Glomerular visceral epithelial cell (primary cell): Measurements from ENCODE around the gene OGDH.
A peak's percentile ranks its signal among the peaks of the same experiment; 100 is the strongest.
"Not testable (repeated sequence)": the region's sequence is repeated elsewhere in the genome, so short reads cannot be mapped to it uniquely, and the experiment has no call there.

Experiments
- DNase-seq: peaks from one replicate; pipeline ENCODE4 v3.0.0-alpha.2; 2016; ENCODE audit errors: extremely low spot score

The OGDH gene

DNA sequence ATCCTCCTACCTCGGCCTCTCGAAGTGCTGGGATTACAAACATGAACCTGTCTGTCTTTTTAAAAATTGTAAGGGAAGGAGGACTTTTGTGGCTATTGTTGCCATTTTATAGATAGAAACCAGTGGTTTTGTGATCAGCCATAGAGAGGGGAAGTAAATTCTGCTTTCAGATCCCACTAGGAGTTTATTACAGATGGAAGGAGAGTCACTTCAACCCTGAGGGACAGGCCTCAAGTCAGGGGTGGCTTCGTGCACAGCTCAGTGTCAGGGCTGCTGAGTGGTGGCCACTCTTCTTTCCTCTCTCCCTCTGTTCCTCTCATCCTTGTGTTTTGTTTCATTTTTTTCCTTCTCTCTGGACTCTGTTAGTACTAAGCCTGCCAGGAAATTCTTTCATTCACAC, 60.8 kb downstream of the OGDH start:
- no peak for DNase-seq

DNA sequence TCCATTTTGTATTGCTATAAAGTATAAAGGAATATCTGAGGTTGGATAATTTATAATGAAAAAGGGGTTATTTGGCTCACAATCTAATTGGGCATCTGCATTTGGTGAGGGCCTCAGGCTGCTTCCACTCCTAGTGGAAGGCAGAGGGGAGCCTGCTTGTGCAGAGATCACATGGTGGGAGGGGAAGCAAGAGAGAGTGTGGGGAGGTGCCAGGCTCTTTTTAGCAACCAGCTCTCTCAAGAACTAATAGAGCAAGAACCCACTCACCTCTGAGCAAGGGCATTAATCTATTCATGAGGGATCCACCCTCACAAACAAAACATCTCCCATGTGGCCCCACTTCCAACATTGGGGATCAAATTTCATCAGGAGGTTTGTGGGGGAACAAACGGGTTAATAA, 64.6 kb downstream of the OGDH start:
- DNase-seq = no peak

- DNase-seq = no peak
Observed at GRCh38 chr7:44673324-44673723, 66.9 kb downstream of the OGDH start.

- no peak for DNase-seq
Observed at GRCh38 chr7:44673771-44674170, 67.3 kb downstream of the OGDH start.

GRCh38 chr7:44674381-44674780, 68.0 kb downstream of the OGDH start:
- DNase-seq = no peak

DNA sequence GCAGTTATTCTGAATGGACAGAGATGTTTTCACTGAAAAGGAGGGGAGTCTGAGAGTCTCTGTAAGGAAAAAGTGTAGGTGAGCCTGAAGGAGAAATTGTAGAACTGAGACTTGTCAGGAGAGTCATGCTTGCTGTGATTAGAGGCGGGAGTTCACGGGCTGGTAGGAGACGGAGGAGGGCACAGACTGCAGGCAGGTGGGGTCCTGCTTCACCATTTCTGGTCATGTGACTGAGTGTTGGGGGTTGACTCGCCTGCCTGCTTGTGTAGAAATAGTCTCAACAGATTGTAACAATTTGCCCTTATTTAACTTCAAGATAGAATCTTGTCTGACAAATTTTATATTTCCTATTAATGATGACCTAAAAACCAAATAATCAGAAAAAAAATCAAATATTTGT, 70.3 kb downstream of the OGDH start:
- no peak for DNase-seq

- DNase-seq = no peak
Observed at GRCh38 chr7:44678101-44678470, 71.7 kb downstream of the OGDH start.

DNA sequence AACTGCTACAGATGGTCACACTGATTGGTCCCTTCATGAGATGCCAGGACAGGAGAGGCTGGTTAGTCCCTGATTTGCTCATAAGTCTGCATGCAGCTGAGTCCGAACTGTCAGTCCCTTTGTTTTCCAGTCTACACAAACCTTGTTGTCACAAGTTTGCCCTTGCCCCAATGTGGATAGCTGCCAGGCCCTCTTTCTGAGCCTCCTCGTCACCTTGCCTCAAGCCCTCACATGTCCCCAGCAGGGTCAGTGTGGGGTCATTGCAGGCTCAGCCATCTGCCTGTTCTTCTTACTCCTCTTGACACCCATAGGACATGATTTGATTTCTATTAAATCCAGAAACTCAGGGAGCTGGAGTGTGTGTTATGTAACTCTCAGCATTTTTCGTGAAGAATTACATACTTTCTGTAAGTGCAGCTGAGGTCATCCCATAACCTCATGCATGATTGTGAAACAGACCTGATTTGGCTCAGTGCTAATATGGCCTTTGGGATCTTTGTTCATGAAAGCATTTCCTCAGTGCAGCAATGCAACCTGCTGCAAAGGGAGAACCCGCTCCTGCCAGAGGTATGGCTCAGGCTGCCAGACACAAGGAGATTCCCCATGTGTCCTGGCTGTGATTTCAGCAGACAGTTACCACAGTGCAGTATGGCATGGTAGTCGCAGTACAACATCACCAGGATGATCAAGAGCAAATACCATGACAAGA, 72.2 kb downstream of the OGDH start:
- peak; percentile 15 for DNase-seq

GRCh38 chr7:44681645-44682044, 75.2 kb downstream of the OGDH start:
- no peak for DNase-seq

DNA sequence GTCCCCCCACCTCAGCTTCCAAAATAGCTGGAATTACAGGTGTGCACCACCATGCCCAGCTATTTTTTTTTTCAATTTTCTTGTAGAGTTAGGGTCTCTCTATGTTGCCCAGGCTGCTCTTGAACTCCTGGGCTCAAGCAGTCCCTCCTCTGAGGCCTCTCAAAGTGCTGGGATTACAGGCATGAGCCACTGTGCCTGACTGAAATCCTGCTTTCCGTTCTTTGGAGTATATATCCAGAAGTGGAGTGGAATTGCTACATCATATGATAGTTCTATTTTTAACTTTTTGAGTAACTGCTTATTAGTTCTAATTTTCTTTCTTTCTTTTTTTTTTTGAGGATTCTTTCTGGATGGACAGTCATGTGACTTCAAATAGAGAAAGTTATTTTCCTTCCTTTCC, 79.3 kb downstream of the OGDH start:
- no peak for DNase-seq

DNA sequence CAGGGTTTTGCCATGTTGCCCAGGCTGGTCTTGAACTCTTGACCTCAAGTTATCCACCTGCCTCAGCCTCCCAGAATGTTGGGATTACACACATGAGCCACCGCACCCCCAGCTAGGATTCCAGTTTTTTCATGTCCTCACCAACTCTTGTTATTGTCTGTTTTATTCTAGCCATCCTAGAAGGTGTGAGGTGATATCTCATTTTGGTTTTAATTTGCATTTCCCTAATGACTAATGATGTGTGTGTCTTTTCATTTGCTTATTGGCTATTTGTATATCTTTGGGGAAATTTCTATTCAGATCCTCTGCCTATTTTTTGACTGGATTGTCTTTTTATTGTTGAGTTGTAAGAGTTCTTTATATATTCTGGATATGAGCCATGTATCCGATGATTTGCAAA, 83.0 kb downstream of the OGDH start:
- DNase-seq = no peak

DNA sequence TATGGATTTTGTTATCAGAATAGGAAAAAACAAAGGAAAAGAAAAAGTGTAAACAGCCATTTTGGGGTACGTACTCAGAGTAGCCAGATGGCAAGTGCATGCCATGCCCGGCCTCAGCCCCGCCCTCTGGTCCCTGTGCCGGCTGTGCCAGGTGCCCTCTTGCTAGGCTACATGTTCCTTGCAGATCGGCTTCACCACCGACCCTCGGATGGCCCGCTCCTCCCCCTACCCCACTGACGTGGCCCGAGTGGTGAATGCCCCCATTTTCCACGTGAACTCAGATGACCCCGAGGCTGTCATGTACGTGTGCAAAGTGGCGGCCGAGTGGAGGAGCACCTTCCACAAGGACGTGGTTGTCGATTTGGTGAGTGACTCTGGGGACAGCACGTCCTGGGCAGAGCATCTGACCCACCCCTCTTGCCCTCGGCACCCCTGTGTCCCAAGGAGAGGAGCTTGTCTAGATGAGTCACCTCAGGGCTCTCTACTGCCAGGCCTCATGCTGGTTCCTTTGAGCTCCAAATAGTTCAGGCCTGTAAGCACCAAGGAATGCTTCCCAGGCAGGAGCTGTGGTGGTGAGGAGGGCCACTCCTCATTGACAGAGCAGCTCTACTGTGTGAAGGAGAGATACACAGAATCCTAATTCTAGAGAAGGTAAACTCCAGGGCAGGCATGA, 87.3 kb downstream of the OGDH start:
- DNase-seq = peak; percentile 12

- DNase-seq = no peak
Observed at GRCh38 chr7:44694326-44694725, 87.9 kb downstream of the OGDH start.

- no peak for DNase-seq
Observed at GRCh38 chr7:44694766-44695165, 88.3 kb downstream of the OGDH start.

DNA sequence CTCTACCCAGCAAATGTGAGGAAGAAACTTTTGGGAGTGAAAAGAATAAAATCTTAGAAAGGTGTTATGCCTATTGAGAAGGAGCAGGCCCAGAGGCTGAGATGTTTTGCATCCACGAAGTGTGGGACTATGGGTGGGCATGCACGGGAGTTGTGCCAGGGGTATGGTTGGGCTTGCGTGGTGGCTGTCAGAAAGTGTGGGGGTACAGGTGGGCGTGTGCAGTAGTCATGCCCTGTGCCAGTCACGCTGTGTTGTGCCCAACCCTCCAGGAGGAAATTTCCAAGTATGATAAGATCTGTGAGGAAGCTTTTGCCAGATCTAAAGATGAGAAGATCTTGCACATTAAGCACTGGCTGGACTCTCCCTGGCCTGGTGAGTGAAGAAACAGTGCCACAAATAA, 89.3 kb downstream of the OGDH start:
- DNase-seq = no peak

GRCh38 chr7:44696728-44697127, 90.3 kb downstream of the OGDH start:
- DNase-seq = no peak

- no peak for DNase-seq
Observed at GRCh38 chr7:44697136-44698045, 91.0 kb downstream of the OGDH start.

DNA sequence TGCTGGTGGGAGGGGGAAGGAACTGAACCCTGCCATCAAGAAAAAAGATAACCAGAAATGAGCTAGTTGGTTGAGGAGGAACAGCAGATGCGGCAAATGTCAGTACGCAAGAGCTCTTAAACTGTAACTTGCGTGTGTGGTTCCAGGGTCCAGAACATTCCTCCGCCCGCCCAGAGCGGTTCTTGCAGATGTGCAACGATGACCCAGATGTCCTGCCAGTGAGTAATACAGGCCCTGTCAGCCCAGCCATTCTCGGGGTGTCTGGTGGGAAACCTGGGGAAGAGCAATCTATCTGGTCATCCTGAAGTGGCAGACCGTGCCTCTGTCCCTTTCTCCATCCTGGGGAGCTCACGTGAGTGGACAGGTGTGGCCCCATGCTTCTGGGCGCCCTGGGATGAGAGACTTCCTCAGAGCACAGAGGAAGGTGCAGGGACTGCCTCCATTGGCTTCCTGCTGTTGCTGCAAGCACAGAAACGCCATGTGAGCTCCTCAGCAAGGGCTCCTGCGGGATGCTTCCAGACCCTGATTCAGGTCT, 91.7 kb downstream of the OGDH start:
- no peak for DNase-seq

DNA sequence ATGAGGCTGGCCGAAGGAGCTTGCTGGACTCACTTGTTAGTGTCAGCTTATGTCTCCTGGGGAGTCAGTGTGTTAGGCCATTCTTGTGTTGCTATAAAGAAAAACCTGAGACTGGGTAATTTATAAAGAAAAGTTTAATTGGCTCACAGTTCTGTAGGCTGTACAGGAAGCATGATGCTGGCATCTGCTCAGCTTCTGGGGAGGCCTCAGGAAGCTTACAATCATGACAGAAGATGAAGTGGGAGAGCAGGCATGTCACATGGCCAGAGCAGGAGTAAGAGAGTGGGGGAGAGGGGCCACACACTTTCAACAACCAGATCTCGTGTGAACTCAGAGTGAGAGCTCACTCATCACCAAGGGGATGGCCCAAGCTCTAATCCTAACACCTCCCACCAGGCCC, 93.2 kb downstream of the OGDH start:
- DNase-seq = not testable (repeated sequence)

DNA sequence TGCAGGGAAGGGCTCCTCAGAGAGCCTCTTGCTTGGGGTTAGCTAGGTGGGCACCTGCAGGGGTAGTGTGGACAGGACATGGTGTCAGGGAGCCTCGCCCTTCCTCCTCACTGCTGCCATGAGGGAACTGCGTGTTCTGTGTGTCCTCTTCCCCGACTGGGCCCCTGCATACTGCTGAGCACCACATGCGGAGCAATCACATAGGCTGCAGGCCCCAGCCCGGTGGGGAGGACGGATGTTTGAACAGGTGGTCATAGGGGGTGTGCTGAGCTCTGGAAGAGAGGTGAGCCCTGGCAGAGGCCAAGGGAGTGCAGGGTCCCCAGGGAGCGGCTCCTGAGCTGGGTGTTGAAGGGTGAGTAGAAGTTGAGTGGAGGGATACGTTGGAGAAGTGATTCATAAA, 93.9 kb downstream of the OGDH start:
- DNase-seq = no peak

GRCh38 chr7:44703391-44703790, 97.0 kb downstream of the OGDH start:
- DNase-seq = not testable (repeated sequence)

GRCh38 chr7:44703921-44704320, 97.5 kb downstream of the OGDH start:
- DNase-seq = no peak
